GM12873 (cell line): ENCODE measurements around the gene EHD4.
A peak's percentile ranks its signal among the peaks of the same experiment; 100 is the strongest.

Source experiments
- CTCF ChIP-seq: IDR thresholded peaks from 2 replicates; pipeline ENCODE4 v1.5.1; 2012; ENCODE audit warnings: low read depth, mild to moderate bottlenecking, moderate library complexity, low read length, control low read depth; ENCODE audit not compliant: insufficient read depth; ENCODE audit errors: missing control alignments

EHD4 gene

GRCh38 chr15:41989573-41990242 lies 17.4 kb upstream of the EHD4 start:
- peak; percentile 99 for TF ChIP-seq CTCF

GRCh38 chr15:41988896-41989572 lies 16.7 kb upstream of the EHD4 start:
- TF ChIP-seq CTCF, result no peak

GRCh38 chr15:41987925-41988275 lies 15.5 kb upstream of the EHD4 start:
- TF ChIP-seq CTCF, result no peak

- no peak for TF ChIP-seq CTCF
These were observed 15.0 kb upstream of the EHD4 start for GRCh38 chr15:41987246-41987924.

- no peak for TF ChIP-seq CTCF
These were observed 13.1 kb upstream of the EHD4 start for GRCh38 chr15:41985236-41986160.

- TF ChIP-seq CTCF, result no peak
These were observed 12.3 kb upstream of the EHD4 start for GRCh38 chr15:41984622-41985021.
